SK-N-MC (cell line): ENCODE measurements around the gene MT1HL1.

ENCODE experiments used
- EZH2 ChIP-seq: fragments of 200-600 bp; sonication (generic); IDR thresholded peaks from one replicate; pipeline ENCODE4 v1.6.1; 2017; ENCODE audit warnings: antibody characterized with exemption
- FOXP2 ChIP-seq: optimal IDR thresholded peaks from 2 replicates; pipeline ENCODE3; 2011; ENCODE audit warnings: mild to moderate bottlenecking, moderate library complexity; ENCODE audit not compliant: insufficient read depth; ENCODE audit errors: extremely low read length, control extremely low read depth
- POLR2AphosphoS5 ChIP-seq: IDR thresholded peaks from 2 replicates; pipeline ENCODE4 v1.6.1; 2012; ENCODE audit warnings: mild to moderate bottlenecking, low read depth, low read length, borderline replicate concordance

DNA sequence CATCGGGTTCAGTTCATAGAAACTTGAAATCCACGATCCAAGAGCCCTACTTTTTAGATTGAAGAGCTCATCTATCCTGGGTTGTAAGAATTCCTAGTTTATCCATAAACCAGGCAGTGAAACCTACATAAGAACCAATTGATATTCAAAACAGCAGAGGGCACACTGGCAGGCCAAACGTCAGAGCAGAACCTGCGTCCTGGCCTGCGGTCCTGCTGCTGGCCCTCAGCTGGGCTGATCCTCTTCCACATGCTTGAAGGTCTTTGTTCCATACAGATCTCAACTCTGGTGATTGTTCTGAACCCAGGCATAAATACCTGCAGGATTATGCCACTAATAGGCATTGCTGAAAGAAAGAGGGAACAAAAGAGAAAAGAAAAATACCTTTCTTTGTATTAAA lies 47.0 kb downstream of the MT1HL1 start:
- TF ChIP-seq EZH2 (no peak), FOXP2 (no peak), POLR2AphosphoS5 (no peak)
